Heart left ventricle (tissue), 16 donors: Measurements from ENCODE around the gene ARHGAP1. TPM values are rescaled to one million over a fixed set of nuclear protein-coding genes. Genes with fewer than 3 reads are reported as not detected.

Source experiments
- ATAC-seq, 4 donors: fragments of 200-7000 bp; cut with Tn5 transposase; one replicate each; pipeline ENCODE4 v1.9.1; 2020 to 2022; ENCODE audit warnings: moderate library complexity in 4 of 4, mild to moderate bottlenecking in 3 of 4, moderate number of reproducible peaks in 1 of 4
- DNase-seq, 5 donors: peaks; one replicate each; pipeline ENCODE4 v3.0.0-alpha.2; 2020
- H3K27ac ChIP-seq, 12 donors: fragments of 200-600 bp; sonication (generic) in 4 of 12; one replicate each; pipeline versions ENCODE4 v1.5.0 to v1.8.0; 2016 to 2022; ENCODE audit warnings: mild to moderate bottlenecking in 2 of 12
- H3K27me3 ChIP-seq, 9 donors: fragments of 200-600 bp; sonication (generic) in 2 of 9; one replicate each; pipeline versions ENCODE4 v1.5.1 to v1.8.0; 2016 to 2022; ENCODE audit warnings: mild to moderate bottlenecking in 3 of 9
- H3K36me3 ChIP-seq, 9 donors: fragments of 200-600 bp; sonication (generic) in 2 of 9; one replicate each; pipeline versions ENCODE4 v1.5.0 to v1.8.0; 2018 to 2022; ENCODE audit warnings: mild to moderate bottlenecking in 2 of 9
- H3K4me1 ChIP-seq, 12 donors: fragments of 200-600 bp; sonication (generic) in 4 of 12; one replicate each; pipeline versions ENCODE4 v1.5.0 to v1.8.0; 2016 to 2022; ENCODE audit warnings: mild to moderate bottlenecking in 3 of 12
- H3K4me3 ChIP-seq, 12 donors: fragments of 200-600 bp; sonication (generic) in 4 of 12; one replicate each; pipeline versions ENCODE4 v1.5.0 to v1.8.0; 2017 to 2022; ENCODE audit warnings: mild to moderate bottlenecking in 9 of 12, moderate library complexity in 4 of 12
- H3K9me3 ChIP-seq, 12 donors: fragments of 200-600 bp; sonication (generic) in 4 of 12; one replicate each; pipeline versions ENCODE4 v1.5.0 to v1.8.0; 2016 to 2022; ENCODE audit warnings: mild to moderate bottlenecking in 1 of 12
- CTCF ChIP-seq, 12 donors: fragments of 200-600 bp; sonication (generic) in 4 of 12; IDR thresholded peaks; one replicate each; pipeline versions ENCODE4 v1.5.0 to v1.8.0; 2018 to 2022; ENCODE audit warnings: antibody characterized with exemption in 12 of 12, mild to moderate bottlenecking in 5 of 12
- POLR2A ChIP-seq, 2 donors: fragments of 450-650 bp; IDR thresholded peaks; one replicate each; pipeline ENCODE4 v1.6.1; 2017; ENCODE audit warnings: antibody characterized with exemption in 2 of 2, mild to moderate bottlenecking in 2 of 2, moderate library complexity in 2 of 2
- WGBS, 4 donors: extraction: QIAGEN DNeasy Blood & Tissue Kit in 2 of 4; methylation state at CpG; one replicate each; pipeline versions ENCODE4 v1.1.5 to v1.1.7; 2013 to 2018; 5-methylcytosine and 5-hydroxymethylcytosine counted together
- intact Hi-C, 10 donors: fragments of 100-400 bp; cut with DNase I; formaldehyde crosslinking; loops; one replicate each; pipeline versions ENCODE4 v1.11.1 to v1.14.2; 2022
- polyA plus RNA-seq, 2 donors: library from polyadenylated mRNA; stranded (reverse); fragments of 200-250 nt; gene quantifications; one replicate each; pipeline ENCODE4 v1.2.3, GENCODE V29; 2013
- total RNA-seq, 9 donors: library from RNA; depleted of rRNA in 2 of 9; stranded (reverse); fragments of >200 nt in 2 of 9; fragmentation: NEBNext Ultra II Directional in 3 of 9; extraction: Animal tissue kit (Norgen Biotek cat#: 25700) in 3 of 9; gene quantifications; one replicate each; pipeline versions ENCODE4 v1.1.0 to v1.2.4, GENCODE V29; 2016 to 2023
- donor health status: ischemic (EF 13 %, LVEDD 7.1; RV severe dilation, severe dysfunction).
- donor health status: healthy with polysubstance abuse.
- donor health status: DM: no; HTN: yes; CAD: no.
- donor health status: DM: no; HTN: no; CAD: no.
- donor health status: ischemic (EF 25% LVEDD 6.9; RV normal size, moderate dysfunction).
- donor health status: ischemic (EF 25% LVEDD 5.7; RV mildly dilated, moderate dysfunction).
- donor health status: healthy.
- donor health status: DM: yes; HTN: yes; CAD: no.
- donor health status: ischemic (EF 35%, LVEDD 5.7; RV mildly dilated, moderate dysfunction).
- donor health status: nonischemic (EF 11% LVEDD 7.7; RV severe dilation, severe dysfunction).
- donor health status: DM: yes; HTN: yes; CAD: no.
- donor health status: PGD.
- donor health status: ischemic (EF 29% LVEDD 5.4; RV normal size, mild dysfunction).
- donor health status: nonischemic (EF 23%, LVEDD 6.1; RV moderate dilation, normal function).

The ARHGAP1 gene
- total and polyA plus RNA-seq, 11 donors: 38.8 to 309 (median 75.3) TPM

DNA sequence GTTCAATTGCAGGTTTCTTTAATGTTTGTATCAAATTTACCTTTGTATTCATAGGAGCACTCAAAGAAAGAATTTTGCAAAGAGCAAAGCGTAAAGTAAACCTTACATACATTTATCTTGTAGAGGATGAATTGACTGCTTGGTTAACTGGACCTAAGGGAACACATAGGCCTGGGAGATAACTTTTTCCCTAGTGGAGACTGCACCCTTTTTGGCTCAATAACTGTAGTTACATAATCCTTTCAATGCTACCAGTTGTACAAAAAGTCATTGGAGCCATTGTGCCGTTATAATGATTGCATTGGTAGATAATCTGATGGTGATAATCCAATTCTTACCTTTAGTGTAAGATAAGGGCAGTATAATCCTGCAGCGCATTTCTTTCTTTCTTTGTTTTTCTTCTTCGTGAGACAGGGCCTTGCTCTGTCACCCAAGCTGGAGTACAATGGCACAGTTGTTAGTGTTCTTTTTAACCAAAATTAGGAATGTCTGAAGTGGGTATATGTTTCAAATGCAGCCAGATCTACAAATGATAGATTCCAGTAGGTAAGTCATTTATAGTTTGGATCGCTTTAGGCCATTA is 64.8 kb downstream of the ARHGAP1 start:
- Histone ChIP-seq H3K4me3 (no peak overlapping the region), H3K4me1 (no peaks in the 10 kb centered on the region), H3K27ac (no peak overlapping the region), H3K27me3 (no peaks in the 10 kb centered on the region), H3K36me3 (peaks cover 0 to 79% (median 53%) of the 10 kb centered on the region in 9 donors), H3K9me3 (no peaks in the 10 kb centered on the region)
- ATAC-seq (no peak), DNase-seq (no peak)
- 88 to 94% (median 90%) methylated on average over 5 of the region's 5 CpGs for WGBS, 4 donors
- intact Hi-C loops: no loop called here
- TF ChIP-seq CTCF (IDR thresholded peaks at IDR 0.05): no peak
- TF ChIP-seq POLR2A (IDR thresholded peaks at IDR 0.05): no peak

DNA sequence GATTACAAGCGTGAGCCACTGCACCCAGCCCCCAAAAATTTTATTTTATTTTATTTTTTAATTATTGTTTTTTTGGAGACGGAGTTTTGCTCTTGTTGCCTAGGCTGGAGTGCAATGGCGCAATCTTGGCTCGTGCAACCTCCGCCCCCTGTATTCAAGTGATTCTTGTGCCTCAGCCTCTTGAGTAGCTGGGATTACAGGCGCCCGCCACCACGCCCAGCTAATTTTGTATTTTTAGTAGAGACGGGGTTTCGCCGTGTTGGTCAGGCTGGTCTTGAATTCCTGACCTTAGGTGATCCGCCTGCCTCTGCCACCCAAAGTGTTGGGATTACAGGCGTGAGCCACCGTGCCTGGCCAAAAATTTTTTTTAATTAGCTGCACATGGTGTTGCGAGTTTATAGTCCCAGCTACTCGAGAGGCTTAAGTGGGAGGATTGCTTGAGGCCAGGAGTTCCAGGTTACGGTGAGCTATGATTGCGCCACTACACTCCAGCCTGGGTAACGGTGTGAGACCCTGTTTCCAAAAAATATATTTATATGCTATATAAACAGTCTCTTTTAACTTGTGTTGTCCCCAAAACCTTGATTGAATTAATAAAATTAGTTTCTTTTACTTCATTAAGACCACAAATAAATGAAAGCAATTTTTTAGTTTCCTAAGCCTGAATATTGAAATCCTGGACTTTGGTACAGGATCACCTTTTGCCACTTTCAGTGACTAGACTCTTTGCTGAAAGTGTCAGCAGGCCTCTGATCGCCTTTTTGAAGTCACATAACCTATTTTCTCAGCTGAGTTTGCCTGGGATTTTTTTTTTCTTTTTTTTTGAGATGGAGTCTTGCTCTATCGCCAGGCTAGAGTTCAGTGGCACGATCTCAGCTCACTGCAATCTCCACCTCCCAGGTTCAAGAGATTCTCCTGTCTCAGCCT is 66.9 kb downstream of the ARHGAP1 start:
- 94 to 97% (median 95%) methylated on average over 22 of the region's 22 CpGs for WGBS, 4 donors
- TF ChIP-seq POLR2A (IDR thresholded peaks at IDR 0.05) (no peak), CTCF (IDR thresholded peaks at IDR 0.05) (no peak)
- Histone ChIP-seq H3K27ac (no peak overlapping the region), H3K4me3 (no peak overlapping the region), H3K27me3 (no peaks in the 10 kb centered on the region), H3K9me3 (no peaks in the 10 kb centered on the region), H3K4me1 (peaks cover 0 to 5% (median 0%) of the 10 kb centered on the region in 12 donors), H3K36me3 (peaks cover 0 to 84% (median 60%) of the 10 kb centered on the region in 9 donors)
- intact Hi-C loops: no loop called here
- DNase-seq (no peak), ATAC-seq (no peak)

DNA sequence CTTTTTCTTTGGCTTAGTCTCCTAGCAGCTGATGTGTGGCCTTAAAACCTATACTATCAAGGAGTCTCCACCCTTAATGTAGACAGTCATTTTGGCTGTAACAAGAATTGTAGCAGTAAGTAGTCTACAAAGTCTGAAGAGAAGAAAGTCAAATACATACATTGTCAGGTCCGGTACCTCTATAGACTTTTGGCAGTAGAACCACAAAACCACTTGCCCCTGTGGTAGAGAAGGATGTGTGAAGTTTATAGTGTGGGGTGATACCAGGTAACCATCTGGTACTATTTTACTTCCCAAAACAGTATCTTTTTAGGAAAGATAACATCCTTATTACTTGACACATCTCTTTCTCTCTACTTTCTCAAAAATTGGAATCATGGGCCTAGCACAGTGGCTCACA is 67.9 kb downstream of the ARHGAP1 start:
- Histone ChIP-seq H3K4me3 (no peak overlapping the region), H3K4me1 (peaks cover 0 to 5% (median 0%) of the 10 kb centered on the region in 12 donors), H3K27me3 (no peaks in the 10 kb centered on the region), H3K36me3 (peaks cover 0 to 85% (median 58%) of the 10 kb centered on the region in 9 donors), H3K9me3 (no peaks in the 10 kb centered on the region), H3K27ac (no peak overlapping the region)
- intact Hi-C loops: no loop called here
- ATAC-seq: no peak
- WGBS, 4 donors: 95 to 97% (median 96%) methylated on average over 1 of the region's 1 CpG
- DNase-seq: no peak
- TF ChIP-seq CTCF (IDR thresholded peaks at IDR 0.05) (no peak), POLR2A (IDR thresholded peaks at IDR 0.05) (no peak)

- Histone ChIP-seq H3K4me1 (peaks cover 0 to 5% (median 0%) of the 10 kb centered on the region in 12 donors), H3K27me3 (no peaks in the 10 kb centered on the region), H3K36me3 (peaks cover 0 to 84% (median 61%) of the 10 kb centered on the region in 9 donors), H3K4me3 (no peak overlapping the region), H3K9me3 (no peaks in the 10 kb centered on the region), H3K27ac (no peak overlapping the region)
- DNase-seq (no peak), ATAC-seq (no peak)
- WGBS, 4 donors: 86 to 95% (median 92%) methylated on average over 2 of the region's 2 CpGs
- TF ChIP-seq POLR2A (IDR thresholded peaks at IDR 0.05) (no peak), CTCF (IDR thresholded peaks at IDR 0.05) (no peak)
- intact Hi-C loops: no loop called here
Observed at GRCh38 chr11:46631676-46632075, 68.7 kb downstream of the ARHGAP1 start.
